Tibial nerve (tissue), 3 donors: ENCODE data around the gene ZMYM1.

Source experiments
- CTCF ChIP-seq, 5 experiments: fragments of 200-600 bp in 3 of 5; fragments of 450-650 bp in 2 of 5; sonication (generic) in 3 of 5; IDR thresholded peaks; one replicate each; pipeline ENCODE4 v1.5.1; 2016 to 2019; ENCODE audit warnings: antibody characterized with exemption in 5 of 5, mild to moderate bottlenecking in 3 of 5, moderate library complexity in 2 of 5
- POLR2A ChIP-seq, 2 donors: fragments of 450-650 bp; IDR thresholded peaks; one replicate each; pipeline ENCODE4 v1.6.1; 2017; ENCODE audit warnings: antibody characterized with exemption in 2 of 2, mild to moderate bottlenecking in 2 of 2, moderate library complexity in 2 of 2

- no peak for TF ChIP-seq CTCF (IDR thresholded peaks at IDR 0.05)
- TF ChIP-seq POLR2A (IDR thresholded peaks at IDR 0.05) = no peak
Observed at GRCh38 chr1:35164893-35165292, 85.7 kb downstream of the ZMYM1 start.
